ENCODE data around the gene IFIT3.

- TF ChIP-seq CTCF (IDR thresholded peaks at IDR 0.05) (no peak), EZH2 (IDR thresholded peaks at IDR 0.05) (no peak)
Observed at GRCh38 chr10:89294721-89295239, 33.0 kb upstream of the IFIT3 start.

All from neural progenitor cell (in vitro differentiated cells).